ENCODE results near the gene RANGRF.

The RANGRF gene

DNA sequence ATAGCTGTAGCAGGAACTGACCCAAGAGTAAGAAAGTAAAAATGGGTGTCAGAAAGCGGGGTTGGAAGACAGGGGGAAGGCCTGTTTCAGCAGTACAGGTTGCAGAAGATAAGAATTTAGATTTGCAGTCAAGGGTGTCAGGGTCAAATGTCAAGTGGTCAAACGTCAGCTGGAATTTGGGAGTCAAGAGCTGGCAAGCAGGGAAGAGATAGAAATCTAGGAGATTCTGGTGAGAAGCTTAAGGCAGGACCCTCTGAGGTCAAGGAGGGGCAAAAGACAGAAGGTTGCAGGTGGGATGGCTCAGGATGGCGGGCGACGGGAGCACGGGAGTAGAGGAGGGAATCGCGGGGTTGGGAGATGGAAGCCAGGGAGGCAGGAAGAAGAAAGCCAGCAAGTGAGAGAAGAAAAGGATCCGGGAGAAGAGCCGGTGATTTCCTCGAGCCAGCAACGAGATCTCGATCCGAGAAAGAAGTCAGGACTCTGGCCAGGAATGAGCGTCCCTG is 6.4 kb downstream of the RANGRF start:
- TF ChIP-seq, protein P1, sequence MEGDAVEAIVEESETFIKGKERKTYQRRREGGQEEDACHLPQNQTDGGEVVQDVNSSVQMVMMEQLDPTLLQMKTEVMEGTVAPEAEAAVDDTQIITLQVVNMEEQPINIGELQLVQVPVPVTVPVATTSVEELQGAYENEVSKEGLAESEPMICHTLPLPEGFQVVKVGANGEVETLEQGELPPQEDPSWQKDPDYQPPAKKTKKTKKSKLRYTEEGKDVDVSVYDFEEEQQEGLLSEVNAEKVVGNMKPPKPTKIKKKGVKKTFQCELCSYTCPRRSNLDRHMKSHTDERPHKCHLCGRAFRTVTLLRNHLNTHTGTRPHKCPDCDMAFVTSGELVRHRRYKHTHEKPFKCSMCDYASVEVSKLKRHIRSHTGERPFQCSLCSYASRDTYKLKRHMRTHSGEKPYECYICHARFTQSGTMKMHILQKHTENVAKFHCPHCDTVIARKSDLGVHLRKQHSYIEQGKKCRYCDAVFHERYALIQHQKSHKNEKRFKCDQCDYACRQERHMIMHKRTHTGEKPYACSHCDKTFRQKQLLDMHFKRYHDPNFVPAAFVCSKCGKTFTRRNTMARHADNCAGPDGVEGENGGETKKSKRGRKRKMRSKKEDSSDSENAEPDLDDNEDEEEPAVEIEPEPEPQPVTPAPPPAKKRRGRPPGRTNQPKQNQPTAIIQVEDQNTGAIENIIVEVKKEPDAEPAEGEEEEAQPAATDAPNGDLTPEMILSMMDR (conservative IDR thresholded peaks at IDR 0.05; ENCODE audit: control insufficient read depth, insufficient read depth, low read depth, low read length), result no peak
- H3K4me3 ChIP-seq (ENCODE audit: control insufficient read depth, low read depth, low read length), result peak overlapping the region; percentile 63
- DNase-seq (ENCODE audit: low read depth), result no peak

DNA sequence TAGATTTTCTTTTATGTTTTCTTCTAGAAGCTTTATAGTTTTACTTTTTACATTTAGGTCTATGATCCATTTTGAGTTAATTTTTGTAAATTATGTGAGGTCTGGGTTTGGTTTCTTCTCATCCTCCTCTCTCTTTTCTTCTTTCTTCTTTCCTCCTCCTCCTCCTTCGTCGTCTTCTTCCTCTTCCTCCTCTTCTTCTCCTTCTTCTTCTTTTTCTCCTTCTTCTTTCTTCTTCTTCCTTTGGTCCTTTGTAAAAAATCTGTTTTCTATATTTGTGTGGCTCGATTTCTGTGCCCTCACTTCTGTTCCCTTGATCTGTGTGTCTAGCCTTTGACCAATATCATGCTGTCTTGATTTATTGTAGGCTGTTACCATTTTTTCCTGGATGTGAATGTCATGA is 11.8 kb downstream of the RANGRF start:
- TF ChIP-seq, protein P1 (conservative IDR thresholded peaks at IDR 0.05; ENCODE audit: control insufficient read depth, insufficient read depth, low read depth, low read length), result no peak
- H3K4me3 ChIP-seq (ENCODE audit: control insufficient read depth, low read depth, low read length), result no peak overlapping the region
- DNase-seq (ENCODE audit: low read depth), result no peak

DNA sequence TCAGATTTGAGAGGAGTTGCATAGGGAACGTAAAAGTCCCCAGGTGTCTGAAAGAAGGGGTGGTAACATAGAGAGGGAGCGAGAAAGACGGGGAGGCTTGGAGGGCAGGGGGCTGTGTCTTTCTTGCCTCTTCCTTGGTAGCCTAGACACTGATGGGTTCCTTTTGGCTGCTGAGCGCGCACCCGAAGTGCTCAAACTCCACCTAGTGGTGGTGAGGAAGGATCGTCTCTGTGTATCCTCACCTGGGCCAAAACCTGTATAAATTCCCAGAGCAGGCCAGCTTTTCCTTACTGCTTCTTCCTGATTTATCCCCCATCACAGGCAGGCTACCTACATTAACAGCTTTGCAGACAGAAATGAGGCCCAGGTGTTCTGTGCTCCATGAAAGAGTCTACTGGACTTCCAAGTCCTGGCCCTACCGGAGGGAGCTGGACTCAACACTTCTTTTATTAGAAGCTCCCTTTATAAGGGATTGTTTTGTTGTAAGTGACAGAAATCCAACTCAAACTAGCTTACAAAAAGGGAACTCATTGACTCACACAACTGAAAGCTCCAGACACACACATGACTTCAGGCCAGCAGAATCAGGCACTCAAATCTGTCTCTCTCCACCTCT is 12.3 kb downstream of the RANGRF start:
- DNase-seq (ENCODE audit: low read depth), result peak; percentile 67
- no peak overlapping the region for H3K4me3 ChIP-seq (ENCODE audit: control insufficient read depth, low read depth, low read length)
- TF ChIP-seq, protein P1 (conservative IDR thresholded peaks at IDR 0.05; ENCODE audit: control insufficient read depth, insufficient read depth, low read depth, low read length), result peak; percentile 85

DNA sequence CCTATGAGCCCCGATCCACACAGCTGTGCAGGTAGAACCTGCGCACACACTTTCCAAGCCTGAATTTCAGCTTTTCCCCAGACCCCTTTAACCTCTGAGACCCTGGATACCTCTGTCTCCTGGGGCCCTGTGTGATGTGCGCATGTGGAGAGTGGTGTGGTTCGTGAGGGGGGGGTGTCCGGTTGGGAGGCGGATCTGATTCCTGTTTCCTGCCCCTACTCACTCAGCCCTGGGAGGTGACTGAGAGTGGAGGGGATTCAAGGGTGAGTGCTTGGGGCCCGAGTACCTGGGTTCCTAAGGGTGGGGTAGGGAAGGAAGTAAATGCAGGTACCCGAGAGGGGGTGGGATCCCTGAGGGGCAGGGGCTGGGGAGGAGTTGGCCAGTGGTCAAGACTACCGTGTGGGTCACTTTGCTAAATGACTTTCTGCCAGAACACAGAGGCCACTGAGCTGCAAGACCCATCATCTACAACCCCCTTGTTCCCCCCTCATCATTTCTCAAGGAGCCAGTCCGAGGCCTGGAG is 22.2 kb downstream of the RANGRF start:
- TF ChIP-seq, protein P1 (conservative IDR thresholded peaks at IDR 0.05; ENCODE audit: control insufficient read depth, insufficient read depth, low read depth, low read length), result no peak
- no peak overlapping the region for H3K4me3 ChIP-seq (ENCODE audit: control insufficient read depth, low read depth, low read length)
- DNase-seq (ENCODE audit: low read depth), result no peak

DNA sequence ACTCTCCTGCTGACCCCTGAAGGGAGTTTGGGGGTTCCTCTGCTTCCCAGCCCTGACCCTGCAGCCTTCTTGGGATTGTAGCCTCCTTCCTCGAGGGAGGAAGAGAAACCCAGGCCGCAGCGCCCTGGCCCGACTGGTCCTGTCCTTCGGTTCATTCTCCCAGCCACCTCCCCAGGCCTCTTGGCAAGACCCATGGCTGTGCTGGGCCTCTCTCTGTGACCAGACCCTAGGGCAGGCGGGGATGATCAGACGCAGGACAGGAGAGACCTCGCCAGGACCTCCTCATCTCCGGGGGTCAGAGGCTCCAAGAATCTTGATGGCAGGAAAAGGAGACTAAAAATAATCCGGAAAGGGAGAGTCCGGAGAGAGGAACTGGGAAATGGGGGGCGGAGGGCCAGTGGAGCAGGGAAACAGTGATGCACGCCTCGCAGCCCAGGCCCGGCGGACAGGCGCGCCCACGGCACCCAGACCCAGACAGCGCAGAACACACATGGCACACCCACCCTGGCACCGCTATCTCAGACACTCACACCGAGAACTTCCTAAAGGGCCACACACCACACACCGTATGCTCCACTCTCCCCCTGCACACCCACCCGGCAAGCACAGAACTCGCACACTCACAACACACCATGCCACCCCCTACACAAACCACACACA is 22.8 kb downstream of the RANGRF start:
- DNase-seq (ENCODE audit: low read depth), result no peak
- H3K4me3 ChIP-seq (ENCODE audit: control insufficient read depth, low read depth, low read length), result no peak overlapping the region
- TF ChIP-seq, protein P1 (conservative IDR thresholded peaks at IDR 0.05; ENCODE audit: control insufficient read depth, insufficient read depth, low read depth, low read length), result no peak

DNA sequence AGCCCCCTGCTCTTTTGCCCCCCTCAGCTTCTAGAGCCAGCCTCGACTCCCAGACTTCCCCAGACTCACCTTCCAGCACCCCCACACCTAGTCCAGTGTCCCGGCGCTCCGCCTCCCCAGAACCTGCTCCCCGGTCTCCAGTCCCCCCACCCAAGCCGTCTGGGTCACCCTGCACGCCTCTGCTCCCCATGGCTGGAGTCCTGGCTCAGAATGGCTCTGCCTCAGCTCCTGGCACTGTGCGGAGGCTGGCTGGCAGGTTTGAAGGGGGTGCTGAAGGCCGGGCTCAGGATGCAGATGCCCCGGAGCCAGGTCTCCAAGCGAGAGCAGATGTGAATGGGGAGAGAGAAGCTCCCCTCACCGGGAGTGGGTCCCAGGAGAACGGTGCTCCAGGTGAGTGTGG is 23.8 kb downstream of the RANGRF start:
- TF ChIP-seq, protein P1 (conservative IDR thresholded peaks at IDR 0.05; ENCODE audit: control insufficient read depth, insufficient read depth, low read depth, low read length), result no peak

More for the DNA sequence above, 23.8 kb downstream of the RANGRF start:
- DNase-seq (ENCODE audit: low read depth), result no peak
- H3K4me3 ChIP-seq (ENCODE audit: control insufficient read depth, low read depth, low read length), result no peak overlapping the region
